ENCODE results near the gene PNCK.

GRCh38 chrX:153642051-153642654, 31.5 kb downstream of the PNCK start:
- no peak for TF ChIP-seq POLR2A (IDR thresholded peaks at IDR 0.05; ENCODE audit: low read length)
- TF ChIP-seq GATA1 (IDR thresholded peaks at IDR 0.05; ENCODE audit: low read depth, low read length), result no peak

All from erythroblast (primary cell).